H9 (cell line): ENCODE results near the gene GPX7. TPM values are rescaled to one million over a fixed set of nuclear protein-coding genes. Genes with fewer than 3 reads are reported as not detected.

Source experiments
- DNase-seq: peaks from one replicate; pipeline ENCODE4 v3.0.0-alpha.2; 2017
- H2AFZ ChIP-seq: one replicate; pipeline ENCODE4 v1.6.1; 2013; ENCODE audit warnings: mild to moderate bottlenecking, low read length, control low read depth, moderate library complexity
- H2AK5ac ChIP-seq: 2 replicates; pipeline ENCODE4 v1.6.1; 2013; ENCODE audit warnings: low read length, control low read depth, mixed read lengths; ENCODE audit not compliant: insufficient read length
- H2BK120ac ChIP-seq: one replicate; pipeline ENCODE4 v1.6.1; 2013; ENCODE audit warnings: low read depth, mild to moderate bottlenecking, low read length, control low read depth, inconsistent platforms; ENCODE audit not compliant: poor library complexity, severe bottlenecking
- H2BK12ac ChIP-seq: 2 replicates; pipeline ENCODE4 v1.6.1; 2013; ENCODE audit warnings: low read length, control low read depth, mixed read lengths, low read depth; ENCODE audit not compliant: insufficient read length
- H2BK15ac ChIP-seq: 2 replicates; pipeline ENCODE4 v1.6.1; 2013; ENCODE audit warnings: low read depth, low read length, control low read depth
- H2BK20ac ChIP-seq: one replicate; pipeline ENCODE4 v1.6.1; 2013; ENCODE audit warnings: low read depth, mild to moderate bottlenecking, low read length, control low read depth, inconsistent platforms; ENCODE audit not compliant: poor library complexity, severe bottlenecking
- H2BK5ac ChIP-seq: 2 replicates; pipeline ENCODE4 v1.6.1; 2013; ENCODE audit warnings: low read length, control low read depth, mixed read lengths; ENCODE audit not compliant: insufficient read length
- H3K14ac ChIP-seq: 2 replicates; pipeline ENCODE4 v1.6.1; 2013; ENCODE audit warnings: low read length, control low read depth; ENCODE audit not compliant: insufficient read depth
- H3K18ac ChIP-seq: 2 replicates; pipeline ENCODE4 v1.6.1; 2013; ENCODE audit warnings: low read depth, mild to moderate bottlenecking, mixed read lengths, low read length, control low read depth; ENCODE audit not compliant: insufficient read length
- H3K23ac ChIP-seq: 2 replicates; pipeline ENCODE4 v1.6.1; 2013; ENCODE audit warnings: low read length, control low read depth, mixed read lengths, low read depth; ENCODE audit not compliant: insufficient read length
- H3K23me2 ChIP-seq: 2 replicates; pipeline ENCODE4 v1.6.1; 2013; ENCODE audit warnings: low read depth, mild to moderate bottlenecking, mixed read lengths, low read length, control low read depth; ENCODE audit not compliant: insufficient read length, poor library complexity, severe bottlenecking
- H3K27ac ChIP-seq: 2 replicates; pipeline ENCODE4 v1.5.1; 2013; ENCODE audit warnings: low read length, control low read depth, mixed read lengths, low read depth; ENCODE audit not compliant: insufficient read length
- H3K27me3 ChIP-seq: 2 replicates; pipeline ENCODE4 v1.6.1; 2013; ENCODE audit warnings: low read length, control low read depth, inconsistent platforms; ENCODE audit not compliant: insufficient read depth
- H3K4ac ChIP-seq: 2 replicates; pipeline ENCODE4 v1.6.1; 2013; ENCODE audit warnings: low read depth, mild to moderate bottlenecking, control low read depth, inconsistent platforms, low read length, moderate library complexity
- H3K4me1 ChIP-seq: 2 replicates; pipeline ENCODE4 v1.6.1; 2013; ENCODE audit warnings: low read length, control low read depth, inconsistent platforms; ENCODE audit not compliant: insufficient read depth
- H3K4me2 ChIP-seq: 2 replicates; pipeline ENCODE4 v1.6.1; 2013; ENCODE audit warnings: low read length, control low read depth, mixed read lengths; ENCODE audit not compliant: insufficient read length, insufficient read depth
- H3K56ac ChIP-seq: 2 replicates; pipeline ENCODE4 v1.6.1; 2013; ENCODE audit warnings: low read depth, mild to moderate bottlenecking, mixed read lengths, low read length, control low read depth; ENCODE audit not compliant: insufficient read length
- H3K79me1 ChIP-seq: 2 replicates; pipeline ENCODE4 v1.6.1; 2013; ENCODE audit warnings: low read depth, mild to moderate bottlenecking, moderate library complexity, low read length, control low read depth, inconsistent platforms; ENCODE audit not compliant: insufficient read depth, poor library complexity, severe bottlenecking
- H3K79me2 ChIP-seq: 2 replicates; pipeline ENCODE4 v1.6.1; 2013; ENCODE audit warnings: low read length, control low read depth, inconsistent platforms; ENCODE audit not compliant: insufficient read depth
- H3K9ac ChIP-seq: 2 replicates; pipeline ENCODE4 v1.6.1; 2013; ENCODE audit warnings: low read length, control low read depth, mixed read lengths; ENCODE audit not compliant: insufficient read length; ENCODE audit errors: extremely low read depth
- H3K9me3 ChIP-seq: one replicate; pipeline ENCODE4 v1.6.1; 2013; ENCODE audit warnings: low read depth, low read length, inconsistent platforms; ENCODE audit not compliant: control insufficient read depth
- H3T11ph ChIP-seq: one replicate; pipeline ENCODE4 v1.6.1; 2013; ENCODE audit warnings: mild to moderate bottlenecking, low read length, control low read depth, inconsistent platforms
- H4K20me1 ChIP-seq: one replicate; pipeline ENCODE4 v1.6.1; 2013; ENCODE audit not compliant: control insufficient read depth, insufficient read length, insufficient read depth
- H4K5ac ChIP-seq: 2 replicates; pipeline ENCODE4 v1.6.1; 2013; ENCODE audit warnings: low read depth, mild to moderate bottlenecking, mixed read lengths, low read length, control low read depth; ENCODE audit not compliant: insufficient read length
- H4K8ac ChIP-seq: replicated peaks from 2 replicates; pipeline ENCODE4 v1.6.1; 2013; ENCODE audit warnings: low read length, control low read depth, mixed read lengths, low read depth; ENCODE audit not compliant: insufficient read length
- H4K91ac ChIP-seq: 2 replicates; pipeline ENCODE4 v1.6.1; 2013; ENCODE audit warnings: low read depth, mild to moderate bottlenecking, moderate library complexity, mixed read lengths, low read length, control low read depth; ENCODE audit not compliant: insufficient read length
- H3K27ac Mint-ChIP-seq, 3 experiments: 2 replicates in 2 of 3; 3 replicates in 1 of 3; pipeline ENCODE4 v1.8.0; 2020 to 2021; ENCODE audit warnings: mixed read lengths in 3 of 3, mild to moderate bottlenecking in 1 of 3, moderate library complexity in 1 of 3
- H3K27me3 Mint-ChIP-seq: 2 replicates; pipeline ENCODE4 v1.8.0; 2021; ENCODE audit warnings: low read depth, mild to moderate bottlenecking, moderate library complexity, mixed read lengths
- H3K36me3 Mint-ChIP-seq, 3 experiments: 2 replicates in 2 of 3; 3 replicates in 1 of 3; pipeline ENCODE4 v1.8.0; 2020 to 2021; ENCODE audit warnings: low read depth in 3 of 3, mixed read lengths in 3 of 3; ENCODE audit not compliant: insufficient read depth in 1 of 3
- H3K4me1 Mint-ChIP-seq, 2 experiments: 2 replicates each; pipeline ENCODE4 v1.8.0; 2020; ENCODE audit warnings: mixed read lengths in 2 of 2
- H3K4me3 Mint-ChIP-seq, 2 experiments: 2 replicates in 1 of 2; 3 replicates in 1 of 2; pipeline ENCODE4 v1.8.0; 2020 to 2021; ENCODE audit warnings: mild to moderate bottlenecking in 2 of 2, mixed read lengths in 2 of 2, moderate library complexity in 1 of 2
- H3K9me3 Mint-ChIP-seq, 2 experiments: 2 replicates in 1 of 2; 3 replicates in 1 of 2; pipeline ENCODE4 v1.8.0; 2020; ENCODE audit warnings: mild to moderate bottlenecking in 2 of 2, mixed read lengths in 2 of 2, moderate library complexity in 1 of 2
- WGBS: extraction: QIAGEN DNeasy Blood & Tissue Kit; methylation state at CpG from one replicate; pipeline ENCODE4 v1.1.7; 2013; ENCODE audit warnings: missing lambda C conversion rate, low lambda C conversion rate, mixed read lengths; ENCODE audit not compliant: insufficient read length; ENCODE audit errors: extremely low coverage; 5-methylcytosine and 5-hydroxymethylcytosine counted together
- total RNA-seq: library from RNA; stranded (reverse); gene quantifications from 2 replicates; pipeline ENCODE4 v1.2.1, GENCODE V29; 2021
- TF ChIP-seq, protein P1 (sequence below): fragments of 200-600 bp; sonication (generic); conservative IDR thresholded peaks from 3 replicates; pipeline ENCODE4 v1.8.0; 2021; ENCODE audit warnings: antibody characterized with exemption, mild to moderate bottlenecking

GPX7 gene
- total RNA-seq, 1 experiment from 2014 or later = 12.1 TPM

DNA sequence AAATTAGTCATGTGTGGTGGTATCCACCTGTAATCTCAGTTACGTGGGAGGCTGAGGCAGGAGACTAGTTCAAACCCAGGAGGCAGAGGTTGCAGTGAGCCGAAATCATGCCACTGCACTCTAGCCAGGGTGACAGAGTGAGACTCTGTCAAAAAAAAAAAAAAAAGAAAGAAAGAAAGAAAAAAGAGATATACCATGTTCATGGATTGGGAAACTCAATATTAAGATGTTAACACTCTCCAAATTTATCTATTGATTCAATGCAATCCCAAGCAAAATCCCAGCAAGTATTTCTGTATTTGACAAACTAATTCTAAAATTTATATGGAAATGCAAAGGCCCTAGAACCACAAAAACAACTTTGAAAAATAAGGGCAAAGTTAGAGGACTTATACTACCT, 19.8 kb downstream of the GPX7 start:
- H3K23ac ChIP-seq = no peak overlapping the region
- Mint-ChIP-seq H3K27ac (no peak overlapping the region), H3K4me1 (peaks cover 0 to 3% of the 10 kb centered on the region in 2 experiments; a peak in 1 of 4 replicates), H3K4me3 (no peak overlapping the region), H3K36me3 (peaks cover 0 to 3% (median 3%) of the 10 kb centered on the region in 3 experiments; a peak in 3 of 7 replicates), H3K9me3 (peaks cover 13 to 27% of the 10 kb centered on the region in 2 experiments), H3K27me3 (no peaks in the 10 kb centered on the region; the same call in 1 of the 2 replicates)
- no peak overlapping the region for H3K14ac ChIP-seq
- H2AK5ac ChIP-seq = no peak overlapping the region
- H4K8ac ChIP-seq = no peak overlapping the region
- H2AFZ ChIP-seq = no peak overlapping the region
- H3K23me2 ChIP-seq = no peaks in the 10 kb centered on the region
- H4K20me1 ChIP-seq = no peaks in the 10 kb centered on the region
- H3K4me1 ChIP-seq = no peaks in the 10 kb centered on the region
- no peak overlapping the region for H3K27ac ChIP-seq
- no peak overlapping the region for H2BK12ac ChIP-seq
- no peak overlapping the region for H2BK15ac ChIP-seq
- WGBS = no CpG with 5 or more reads among the region's 2 CpGs
- no peak overlapping the region for H2BK5ac ChIP-seq
- H3K79me2 ChIP-seq = no peaks in the 10 kb centered on the region
- TF ChIP-seq, protein P1, sequence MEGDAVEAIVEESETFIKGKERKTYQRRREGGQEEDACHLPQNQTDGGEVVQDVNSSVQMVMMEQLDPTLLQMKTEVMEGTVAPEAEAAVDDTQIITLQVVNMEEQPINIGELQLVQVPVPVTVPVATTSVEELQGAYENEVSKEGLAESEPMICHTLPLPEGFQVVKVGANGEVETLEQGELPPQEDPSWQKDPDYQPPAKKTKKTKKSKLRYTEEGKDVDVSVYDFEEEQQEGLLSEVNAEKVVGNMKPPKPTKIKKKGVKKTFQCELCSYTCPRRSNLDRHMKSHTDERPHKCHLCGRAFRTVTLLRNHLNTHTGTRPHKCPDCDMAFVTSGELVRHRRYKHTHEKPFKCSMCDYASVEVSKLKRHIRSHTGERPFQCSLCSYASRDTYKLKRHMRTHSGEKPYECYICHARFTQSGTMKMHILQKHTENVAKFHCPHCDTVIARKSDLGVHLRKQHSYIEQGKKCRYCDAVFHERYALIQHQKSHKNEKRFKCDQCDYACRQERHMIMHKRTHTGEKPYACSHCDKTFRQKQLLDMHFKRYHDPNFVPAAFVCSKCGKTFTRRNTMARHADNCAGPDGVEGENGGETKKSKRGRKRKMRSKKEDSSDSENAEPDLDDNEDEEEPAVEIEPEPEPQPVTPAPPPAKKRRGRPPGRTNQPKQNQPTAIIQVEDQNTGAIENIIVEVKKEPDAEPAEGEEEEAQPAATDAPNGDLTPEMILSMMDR = no peak
- no peak overlapping the region for H3K18ac ChIP-seq
- H3K9me3 ChIP-seq = no peaks in the 10 kb centered on the region
- H3T11ph ChIP-seq = no peak overlapping the region
- no peak overlapping the region for H3K56ac ChIP-seq
- H2BK20ac ChIP-seq = no peak overlapping the region
- DNase-seq = no peak
- no peaks in the 10 kb centered on the region for H3K79me1 ChIP-seq
- no peak overlapping the region for H4K91ac ChIP-seq
- H2BK120ac ChIP-seq = no peak overlapping the region
- no peak overlapping the region for H3K4ac ChIP-seq
- H3K27me3 ChIP-seq = no peaks in the 10 kb centered on the region
- no peak overlapping the region for H3K4me2 ChIP-seq
- no peak overlapping the region for H4K5ac ChIP-seq
- no peak overlapping the region for H3K9ac ChIP-seq
